Rectal smooth muscle tissue (tissue), 1 donor: ENCODE data around the gene NRBF2.

Experiments
- H3K27ac ChIP-seq: one replicate; pipeline ENCODE4 v1.7.0; 2013; ENCODE audit warnings: low read depth, low read length, inconsistent platforms
- H3K27me3 ChIP-seq: one replicate; pipeline ENCODE4 v1.7.0; 2013; ENCODE audit warnings: low read length; ENCODE audit not compliant: control insufficient read depth, insufficient read depth
- H3K36me3 ChIP-seq: one replicate; pipeline ENCODE4 v1.7.0; 2013; ENCODE audit warnings: low read length; ENCODE audit not compliant: control insufficient read depth, insufficient read depth
- H3K4me1 ChIP-seq: one replicate; pipeline ENCODE4 v1.7.0; 2013; ENCODE audit warnings: low read length; ENCODE audit not compliant: control insufficient read depth, insufficient read depth
- H3K4me3 ChIP-seq: one replicate; pipeline ENCODE4 v1.7.0; 2013; ENCODE audit warnings: low read length
- H3K9ac ChIP-seq: one replicate; pipeline ENCODE4 v1.7.0; 2013; ENCODE audit warnings: low read length

The NRBF2 gene

GRCh38 chr10:63154546-63155387 is 21.6 kb downstream of the NRBF2 start:
- Histone ChIP-seq H3K4me3 (no peak overlapping the region), H3K4me1 (peaks cover 9% of the 10 kb centered on the region), H3K9ac (no peak overlapping the region), H3K36me3 (peaks cover 3% of the 10 kb centered on the region), H3K27me3 (no peaks in the 10 kb centered on the region), H3K27ac (no peak overlapping the region)

GRCh38 chr10:63155388-63156020 is 22.4 kb downstream of the NRBF2 start:
- no peak overlapping the region for H3K9ac ChIP-seq
- no peaks in the 10 kb centered on the region for H3K27me3 ChIP-seq
- peaks cover 9% of the 10 kb centered on the region for H3K4me1 ChIP-seq
- no peak overlapping the region for H3K27ac ChIP-seq
- no peak overlapping the region for H3K4me3 ChIP-seq
- peaks cover 3% of the 10 kb centered on the region for H3K36me3 ChIP-seq

DNA sequence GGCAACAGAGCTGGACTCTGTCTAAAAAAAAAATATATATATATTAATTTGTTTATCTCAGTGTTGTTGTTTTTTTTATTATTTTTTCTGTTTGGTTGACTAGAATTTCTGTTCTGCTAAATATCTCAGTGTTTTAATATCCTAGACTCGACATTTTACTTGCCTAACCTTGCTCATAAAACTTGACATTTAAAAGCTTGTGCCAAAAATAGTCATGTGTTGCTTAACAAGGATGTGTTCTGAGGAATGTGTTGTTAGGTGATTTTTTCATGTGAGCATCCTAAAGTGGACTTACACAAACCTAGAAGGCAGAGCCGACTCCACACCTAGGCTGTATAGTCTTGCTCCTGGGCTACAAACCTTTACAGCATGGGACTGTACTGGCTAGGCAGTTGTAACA is 23.1 kb downstream of the NRBF2 start:
- no peaks in the 10 kb centered on the region for H3K27me3 ChIP-seq
- H3K36me3 ChIP-seq: no peaks in the 10 kb centered on the region
- no peak overlapping the region for H3K27ac ChIP-seq
- H3K9ac ChIP-seq: no peak overlapping the region
- H3K4me3 ChIP-seq: no peak overlapping the region
- H3K4me1 ChIP-seq: peaks cover 9% of the 10 kb centered on the region

DNA sequence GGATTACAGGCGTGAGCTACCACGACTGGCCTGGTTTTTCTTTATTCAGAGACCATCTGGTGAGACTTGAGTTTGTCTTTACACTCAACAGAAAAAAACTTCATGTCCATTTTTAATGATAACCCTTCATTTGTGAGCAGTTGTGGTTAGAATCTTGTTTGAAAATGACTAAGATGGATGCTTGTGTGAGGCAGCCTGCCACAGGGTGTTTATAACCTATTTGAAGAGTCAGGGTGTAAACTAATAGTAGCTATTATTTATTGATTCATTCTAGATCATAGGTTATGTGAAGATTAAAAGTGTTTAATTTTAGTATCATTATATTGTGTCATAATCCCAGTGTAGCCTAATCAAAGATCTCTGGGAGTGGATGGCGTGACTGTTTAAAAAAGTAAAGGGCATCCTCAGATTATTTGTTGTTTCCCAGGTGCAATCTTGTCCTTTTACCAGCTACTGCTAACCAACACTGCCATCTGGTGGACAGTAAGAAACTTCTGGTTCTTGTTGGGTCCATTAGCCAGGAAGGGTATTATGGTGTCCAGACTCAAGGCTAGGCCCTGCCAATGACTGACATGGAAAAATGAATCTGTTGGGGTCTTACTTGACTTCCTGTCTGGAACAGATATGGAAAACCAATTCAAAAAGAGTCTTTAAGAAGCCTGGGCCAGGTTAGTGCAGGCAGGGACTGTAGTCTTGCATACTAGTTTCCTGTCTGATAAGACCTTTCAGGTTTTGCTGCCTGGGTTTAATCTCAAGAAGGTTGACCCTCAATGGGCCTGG is 24.9 kb downstream of the NRBF2 start:
- H3K9ac ChIP-seq: no peak overlapping the region
- H3K36me3 ChIP-seq: no peaks in the 10 kb centered on the region
- no peak overlapping the region for H3K4me3 ChIP-seq
- peaks cover 9% of the 10 kb centered on the region for H3K4me1 ChIP-seq
- no peaks in the 10 kb centered on the region for H3K27me3 ChIP-seq
- H3K27ac ChIP-seq: no peak overlapping the region

DNA sequence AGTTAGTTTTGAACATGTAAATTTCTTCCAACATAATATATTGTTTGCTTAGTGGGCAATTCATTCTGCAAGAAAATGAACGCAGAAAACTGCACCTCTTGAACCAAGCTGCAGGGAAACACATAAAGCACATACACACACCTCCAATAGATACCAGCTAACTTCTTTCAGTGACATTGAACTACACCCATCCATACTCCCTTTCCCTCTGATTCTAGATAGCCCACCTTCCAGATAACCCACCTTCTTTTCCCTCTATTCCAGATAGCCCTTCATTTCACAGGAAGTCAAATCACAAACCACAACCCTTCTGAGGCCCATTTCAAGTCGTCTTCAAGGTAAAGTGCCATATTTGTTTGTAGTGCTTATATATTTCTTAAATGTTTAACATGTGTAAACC is 28.5 kb downstream of the NRBF2 start:
- Histone ChIP-seq H3K27ac (no peak overlapping the region), H3K4me1 (no peaks in the 10 kb centered on the region), H3K27me3 (no peaks in the 10 kb centered on the region), H3K4me3 (no peak overlapping the region), H3K36me3 (no peaks in the 10 kb centered on the region), H3K9ac (no peak overlapping the region)

- no peak overlapping the region for H3K4me3 ChIP-seq
- no peaks in the 10 kb centered on the region for H3K36me3 ChIP-seq
- H3K9ac ChIP-seq: no peak overlapping the region
- H3K4me1 ChIP-seq: peaks cover 2% of the 10 kb centered on the region
- no peaks in the 10 kb centered on the region for H3K27me3 ChIP-seq
- no peak overlapping the region for H3K27ac ChIP-seq
Measured at GRCh38 chr10:63164166-63164623, 31.1 kb downstream of the NRBF2 start.

GRCh38 chr10:63165249-63165648 is 32.1 kb downstream of the NRBF2 start:
- peaks cover 3% of the 10 kb centered on the region for H3K36me3 ChIP-seq
- H3K4me1 ChIP-seq: peaks cover 2% of the 10 kb centered on the region
- H3K27me3 ChIP-seq: no peaks in the 10 kb centered on the region
- no peak overlapping the region for H3K4me3 ChIP-seq
- H3K27ac ChIP-seq: no peak overlapping the region
- H3K9ac ChIP-seq: no peak overlapping the region

GRCh38 chr10:63166742-63167258 is 33.7 kb downstream of the NRBF2 start:
- Histone ChIP-seq H3K4me1 (peaks cover 10% of the 10 kb centered on the region), H3K27me3 (no peaks in the 10 kb centered on the region), H3K27ac (no peak overlapping the region), H3K9ac (no peak overlapping the region), H3K4me3 (no peak overlapping the region), H3K36me3 (peaks cover 5% of the 10 kb centered on the region)

DNA sequence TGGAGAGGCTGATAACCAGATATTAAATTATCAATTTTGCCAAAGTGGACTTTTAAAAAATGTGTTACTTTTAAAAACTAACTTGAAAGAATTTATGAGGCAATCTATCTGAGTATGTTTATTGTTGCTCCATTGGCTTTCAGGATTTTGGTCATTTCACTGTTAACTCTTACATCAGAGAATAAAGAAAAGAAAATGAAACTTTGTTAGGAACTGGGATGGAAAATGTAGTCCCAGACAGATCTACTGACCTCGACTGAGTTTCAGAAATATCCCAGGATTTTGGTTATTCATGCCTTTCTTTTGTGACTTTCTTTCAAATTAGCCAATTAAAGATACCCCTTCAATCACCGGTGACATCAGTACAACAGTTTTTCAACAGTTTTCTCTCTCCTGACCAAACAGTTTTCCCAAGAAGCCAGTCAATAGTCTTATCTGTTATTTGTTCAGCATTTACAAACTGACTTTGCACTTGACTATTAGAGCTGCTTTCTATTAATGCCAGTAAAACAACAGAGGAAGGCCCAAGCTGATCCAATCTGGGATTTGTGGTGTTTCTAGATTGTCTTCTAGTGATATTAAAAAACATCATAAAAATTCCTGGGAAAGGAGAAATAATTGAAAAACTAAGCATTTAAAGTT is 35.8 kb downstream of the NRBF2 start:
- Histone ChIP-seq H3K27ac (no peak overlapping the region), H3K36me3 (peaks cover 5% of the 10 kb centered on the region)

DNA sequence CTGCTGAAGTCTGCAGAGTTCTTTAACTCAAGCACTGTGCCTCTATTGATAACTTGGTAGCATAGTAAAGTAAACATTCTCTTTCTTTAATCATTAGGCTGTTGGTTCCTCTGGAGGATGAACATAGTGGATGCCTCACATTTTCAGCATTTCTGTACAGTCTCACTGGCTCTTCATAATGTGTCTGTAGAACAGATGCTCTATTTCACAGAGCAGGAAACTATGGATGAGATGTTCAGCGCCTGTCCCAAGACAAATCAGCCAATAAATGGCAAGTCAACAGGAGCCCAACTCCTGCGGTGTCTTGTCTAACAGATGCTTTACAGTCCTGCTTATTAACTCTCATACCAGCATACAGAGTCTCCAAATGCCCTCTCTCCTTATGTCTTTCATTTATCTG is 36.5 kb downstream of the NRBF2 start:
- H3K36me3 ChIP-seq: peaks cover 5% of the 10 kb centered on the region
- H3K4me1 ChIP-seq: peaks cover 13% of the 10 kb centered on the region
- no peak overlapping the region for H3K4me3 ChIP-seq
- H3K27ac ChIP-seq: no peak overlapping the region
- no peak overlapping the region for H3K9ac ChIP-seq
- H3K27me3 ChIP-seq: no peaks in the 10 kb centered on the region

More for the DNA sequence above, 35.8 kb downstream of the NRBF2 start:
- no peaks in the 10 kb centered on the region for H3K27me3 ChIP-seq
- H3K4me1 ChIP-seq: peaks cover 13% of the 10 kb centered on the region
- H3K9ac ChIP-seq: no peak overlapping the region
- no peak overlapping the region for H3K4me3 ChIP-seq

DNA sequence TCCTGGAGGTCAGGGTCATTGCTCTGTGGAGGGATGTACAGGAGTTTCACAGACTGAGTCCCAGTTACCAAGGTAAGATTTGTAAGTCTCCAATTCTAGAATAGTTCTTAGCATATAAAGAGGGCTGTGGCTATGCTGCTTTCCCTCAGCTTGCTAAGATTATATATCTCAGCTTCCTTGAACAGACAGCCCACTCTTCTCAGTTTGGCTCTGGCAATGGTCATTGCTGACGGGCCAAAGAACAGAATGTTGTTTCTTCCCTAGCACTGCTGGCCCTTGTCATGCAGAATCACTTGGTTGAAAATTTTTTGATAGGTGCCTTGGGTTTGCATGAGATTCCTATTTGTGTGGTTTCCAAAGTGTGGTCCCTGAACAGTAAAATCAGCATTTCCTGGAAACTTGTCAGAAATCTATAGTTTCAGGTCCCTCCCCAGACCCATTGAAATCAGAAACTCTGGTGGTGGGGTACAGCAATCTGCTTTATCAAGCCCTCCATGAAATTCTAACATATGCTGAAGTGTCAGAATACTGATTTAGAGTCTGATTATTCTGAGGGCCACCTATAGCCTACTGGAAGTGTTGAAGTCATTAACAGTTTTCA is 38.2 kb downstream of the NRBF2 start:
- H3K27ac ChIP-seq: peak overlapping the region; percentile 25
- H3K4me1 ChIP-seq: peaks cover 13% of the 10 kb centered on the region
- peaks cover 5% of the 10 kb centered on the region for H3K36me3 ChIP-seq
- no peak overlapping the region for H3K9ac ChIP-seq
- H3K4me3 ChIP-seq: no peak overlapping the region
- no peaks in the 10 kb centered on the region for H3K27me3 ChIP-seq
